OCI-LY1 (cell line): ENCODE results near the gene TBL3.

ENCODE experiments used
- H2AFZ ChIP-seq: fragments of 200-600 bp; sonication (generic), shearing (Covaris generic); 2 replicates; pipeline ENCODE4 v1.6.0; 2014; ENCODE audit warnings: antibody characterized with exemption, mild to moderate bottlenecking, low read length
- H3F3A ChIP-seq: fragments of 200-600 bp; sonication (generic), shearing (Covaris generic); 2 replicates; pipeline ENCODE4 v1.6.0; 2014; ENCODE audit warnings: mild to moderate bottlenecking, antibody characterized with exemption, low read length, moderate library complexity; ENCODE audit not compliant: insufficient read depth
- H3K27ac ChIP-seq: fragments of 200-600 bp; sonication (generic); 2 replicates; pipeline ENCODE4 v1.5.1; 2014; ENCODE audit warnings: low read length, mixed run types, mild to moderate bottlenecking, low read depth; ENCODE audit not compliant: poor library complexity, severe bottlenecking
- H3K27me3 ChIP-seq: fragments of 200-600 bp; sonication (generic); 2 replicates; pipeline ENCODE4 v1.6.0; 2014; ENCODE audit warnings: antibody characterized with exemption, mild to moderate bottlenecking, low read length, moderate library complexity; ENCODE audit not compliant: insufficient read depth
- H3K36me3 ChIP-seq: fragments of 200-600 bp; sonication (generic); 2 replicates; pipeline ENCODE4 v1.6.1; 2014; ENCODE audit warnings: mild to moderate bottlenecking, antibody characterized with exemption, low read length, moderate library complexity, mixed read lengths; ENCODE audit not compliant: insufficient read depth
- H3K4me1 ChIP-seq: fragments of 200-600 bp; sonication (generic); 2 replicates; pipeline ENCODE4 v1.5.1; 2014; ENCODE audit warnings: mild to moderate bottlenecking, low read length, moderate library complexity; ENCODE audit not compliant: insufficient read depth, severe bottlenecking
- H3K4me2 ChIP-seq: fragments of 200-600 bp; sonication (generic), shearing (Covaris generic); 2 replicates; pipeline ENCODE4 v1.6.1; 2014; ENCODE audit warnings: low read length
- H3K4me3 ChIP-seq: fragments of 200-600 bp; sonication (generic); 2 replicates; pipeline ENCODE4 v1.5.1; 2014; ENCODE audit warnings: low read length, low read depth, mild to moderate bottlenecking, mixed read lengths; ENCODE audit not compliant: poor library complexity, severe bottlenecking
- H3K79me2 ChIP-seq: fragments of 200-600 bp; shearing (Covaris generic); 2 replicates; pipeline ENCODE4 v1.6.1; 2016; ENCODE audit warnings: mixed run types, low read length, mixed read lengths; ENCODE audit not compliant: insufficient read depth
- H3K9ac ChIP-seq: fragments of 200-600 bp; sonication (generic), shearing (Covaris generic); 2 replicates; pipeline ENCODE4 v1.6.1; 2014; ENCODE audit warnings: mild to moderate bottlenecking, low read length, mixed read lengths
- H3K9me2 ChIP-seq: fragments of 200-600 bp; sonication (generic), shearing (Covaris generic); 2 replicates; pipeline ENCODE4 v1.6.1; 2014; ENCODE audit warnings: low read depth, mild to moderate bottlenecking, low read length, mixed read lengths
- H3K9me3 ChIP-seq: fragments of 200-600 bp; shearing (Covaris generic); 2 replicates; pipeline ENCODE4 v1.6.1; 2014; ENCODE audit warnings: low read length, mixed read lengths
- H4K20me1 ChIP-seq: fragments of 200-600 bp; sonication (generic), shearing (Covaris generic); 2 replicates; pipeline ENCODE4 v1.6.0; 2016; ENCODE audit warnings: mild to moderate bottlenecking, low read length; ENCODE audit not compliant: insufficient read depth
- CTCF ChIP-seq: fragments of 200-600 bp; sonication (generic), shearing (Covaris generic); IDR thresholded peaks from 2 replicates; pipeline ENCODE4 v1.5.1; 2017; ENCODE audit warnings: mild to moderate bottlenecking, antibody characterized with exemption, low read length, moderate library complexity, mixed read lengths
- EZH2 ChIP-seq: fragments of 200-600 bp; sonication (generic), shearing (Covaris generic); IDR thresholded peaks from 2 replicates; pipeline ENCODE4 v1.8.0; 2017; ENCODE audit warnings: borderline replicate concordance, mixed run types, mild to moderate bottlenecking, antibody characterized with exemption, low read length, moderate library complexity, mixed read lengths

The TBL3 gene

DNA sequence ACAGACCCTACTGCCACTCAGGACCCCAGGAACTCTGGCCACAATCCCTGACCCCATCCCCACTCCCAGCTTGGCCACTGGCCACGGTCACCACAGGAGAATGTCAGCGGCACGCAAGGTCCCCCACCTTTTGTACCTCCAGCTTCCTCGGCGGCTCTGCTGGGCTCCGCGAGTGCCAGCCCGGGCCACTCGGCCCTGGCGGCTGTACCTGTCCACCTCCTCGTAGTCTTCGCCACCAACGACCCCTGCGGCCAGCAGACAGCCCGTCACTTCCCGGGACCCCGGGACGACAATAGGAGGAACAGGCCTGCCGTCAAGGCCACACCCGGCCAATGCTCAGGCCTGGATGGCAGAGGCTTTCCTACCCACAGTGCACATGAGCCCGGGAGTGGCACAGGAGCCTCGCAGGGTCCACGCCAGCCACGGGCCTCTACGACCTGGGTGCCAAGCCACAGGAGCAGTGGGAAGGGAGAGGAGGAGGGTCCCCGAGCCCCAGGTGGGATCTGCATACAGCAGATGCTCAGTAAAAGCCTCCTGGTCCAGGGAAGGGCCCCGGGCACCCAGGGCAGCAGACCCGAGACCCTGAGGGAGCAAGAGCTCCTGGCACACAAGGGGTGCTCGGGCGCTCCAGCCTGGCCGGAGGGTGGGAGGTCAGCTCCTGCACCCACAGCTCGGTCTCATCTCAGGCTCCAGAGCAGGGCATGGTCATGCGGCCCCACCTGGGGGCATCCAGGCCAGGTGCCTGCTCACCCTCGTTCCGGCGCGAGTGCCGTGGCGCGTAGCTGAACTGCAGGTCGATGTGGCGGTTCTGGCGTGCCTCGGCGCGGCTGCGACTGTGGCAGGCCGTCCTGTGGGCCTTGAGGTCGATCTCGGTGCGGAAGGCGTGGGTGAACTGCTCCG, 29.9 kb downstream of the TBL3 start:
- Histone ChIP-seq H3K9me2 (no peaks in the 10 kb centered on the region), H2AFZ (no peak overlapping the region), H3K36me3 (peaks cover 75% of the 10 kb centered on the region), H3K79me2 (no peaks in the 10 kb centered on the region), H3F3A (no peaks in the 10 kb centered on the region), H3K4me1 (peaks cover 22% of the 10 kb centered on the region), H3K9me3 (no peaks in the 10 kb centered on the region), H4K20me1 (no peaks in the 10 kb centered on the region), H3K27ac (no peak overlapping the region), H3K9ac (no peak overlapping the region), H3K4me3 (no peak overlapping the region), H3K27me3 (no peaks in the 10 kb centered on the region), H3K4me2 (no peak overlapping the region)
- TF ChIP-seq EZH2 (no peak), CTCF (no peak)

DNA sequence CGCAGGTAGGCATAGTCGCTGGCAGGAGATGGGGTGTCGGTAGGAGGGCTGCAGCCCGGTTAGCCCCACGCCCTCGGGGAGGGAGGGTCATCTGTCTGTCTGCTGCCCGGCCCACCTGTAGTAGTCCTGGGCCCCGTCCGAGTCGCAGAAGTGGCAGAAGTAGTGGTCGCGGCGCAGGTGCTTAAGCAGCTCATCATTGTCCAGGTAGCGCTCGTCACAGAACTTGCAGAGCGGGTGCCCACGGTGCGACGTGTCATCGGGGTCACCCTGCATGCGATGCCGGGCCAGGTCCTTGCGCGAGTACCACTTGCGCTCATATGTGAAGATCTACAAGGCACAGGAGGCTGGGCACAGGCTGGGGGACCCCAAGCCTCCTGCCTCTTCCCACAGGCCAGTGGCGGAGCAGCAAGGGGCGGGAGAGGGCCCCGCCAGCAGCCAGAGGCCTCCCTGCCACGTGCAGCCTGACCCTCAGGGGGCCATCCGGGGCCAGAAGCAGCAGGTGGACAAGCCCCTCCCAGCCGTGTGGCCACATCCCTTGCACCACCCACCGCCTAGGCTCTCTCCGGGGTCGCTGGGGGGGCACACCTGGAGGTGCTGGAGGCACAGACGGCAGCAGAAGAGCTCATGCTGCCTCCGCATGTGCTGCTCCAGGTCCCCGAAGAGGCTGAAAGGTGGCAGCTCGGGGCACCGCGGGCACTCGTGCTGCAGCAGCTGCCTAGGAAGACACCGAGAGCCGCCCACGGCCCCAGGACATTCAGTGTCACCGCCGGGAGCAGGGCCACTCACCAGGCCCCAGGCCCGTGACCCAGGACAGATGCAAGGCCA, 30.8 kb downstream of the TBL3 start:
- H3K4me1 ChIP-seq: peaks cover 31% of the 10 kb centered on the region
- no peaks in the 10 kb centered on the region for H3F3A ChIP-seq
- H3K9me2 ChIP-seq: no peaks in the 10 kb centered on the region
- TF ChIP-seq CTCF: no peak
- TF ChIP-seq EZH2: no peak
- H3K4me3 ChIP-seq: no peak overlapping the region
- H3K4me2 ChIP-seq: no peak overlapping the region
- H3K79me2 ChIP-seq: no peaks in the 10 kb centered on the region
- H3K36me3 ChIP-seq: peaks cover 67% of the 10 kb centered on the region
- no peak overlapping the region for H3K9ac ChIP-seq
- H2AFZ ChIP-seq: no peak overlapping the region
- no peaks in the 10 kb centered on the region for H4K20me1 ChIP-seq
- H3K27me3 ChIP-seq: no peaks in the 10 kb centered on the region
- no peak overlapping the region for H3K27ac ChIP-seq
- H3K9me3 ChIP-seq: no peaks in the 10 kb centered on the region

DNA sequence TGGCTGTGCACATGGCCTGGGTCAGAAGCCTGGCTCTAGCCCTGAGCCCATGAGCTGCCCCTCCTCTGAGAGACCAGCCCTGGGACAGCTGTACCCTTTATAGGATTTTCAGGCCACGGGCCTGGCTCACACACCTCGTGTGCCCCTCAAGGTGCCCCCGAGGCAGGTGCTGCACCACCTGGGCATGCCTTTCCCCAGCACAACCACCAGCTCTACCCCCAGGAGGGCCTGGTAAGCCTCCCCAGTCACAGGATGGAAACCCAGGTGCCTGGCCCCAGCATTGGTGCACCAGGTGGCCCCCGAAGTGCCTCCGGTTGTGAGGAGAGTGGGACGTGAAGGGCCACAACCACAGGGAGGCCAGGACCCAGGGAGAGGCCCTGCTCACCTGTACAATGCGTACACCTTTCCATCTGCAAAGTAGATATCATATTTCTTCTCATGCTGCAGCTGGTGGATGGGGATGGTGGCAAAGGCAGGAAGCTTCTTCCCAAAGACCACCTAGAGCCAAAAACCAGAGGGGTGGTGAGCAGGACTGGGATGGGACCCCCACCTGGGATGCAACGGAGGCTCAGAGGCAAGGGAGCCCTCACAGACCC, 31.5 kb downstream of the TBL3 start:
- Histone ChIP-seq H3F3A (no peaks in the 10 kb centered on the region), H3K4me2 (no peak overlapping the region), H3K27me3 (no peaks in the 10 kb centered on the region), H3K4me1 (peaks cover 38% of the 10 kb centered on the region), H3K9me3 (no peaks in the 10 kb centered on the region), H3K9me2 (no peaks in the 10 kb centered on the region), H4K20me1 (no peaks in the 10 kb centered on the region), H3K79me2 (peaks cover 4% of the 10 kb centered on the region), H3K9ac (no peak overlapping the region), H2AFZ (no peak overlapping the region), H3K4me3 (no peak overlapping the region), H3K27ac (no peak overlapping the region), H3K36me3 (peaks cover 60% of the 10 kb centered on the region)
- TF ChIP-seq CTCF (no peak), EZH2 (no peak)
